HCT116 (cell line): ENCODE data around the gene SDC3. TPM values are rescaled to one million over a fixed set of nuclear protein-coding genes. Genes with fewer than 3 reads are reported as not detected.

Source experiments
- ATAC-seq: fragments of 200-7000 bp; cut with Tn5 transposase; 2 replicates; pipeline ENCODE4 v1.9.1; 2020; ENCODE audit warnings: mild to moderate bottlenecking, moderate library complexity
- BruUV-seq: library from RNA; stranded (reverse); fragments of 400-500 nt; replicated peaks from 2 replicates; lab custom pipeline; 2021; lab: Mats Ljungman, UMichigan
- CTCF ChIA-PET: fragments of 300-600 bp; sonication (Branson Sonifier 250); formaldehyde crosslinking; loops from one replicate; lab custom pipeline; 2021; ENCODE audit warnings: antibody characterized with exemption; lab: Charles Lee
- POLR2A ChIA-PET: fragments of 300-600, 350-600 bp; sonication (Branson Sonifier 250); formaldehyde crosslinking; loops from one replicate; lab custom pipeline; 2021; ENCODE audit warnings: antibody characterized with exemption; lab: Charles Lee
- RAD21 ChIA-PET, 2 experiments: fragments of 300-600 bp; sonication (Branson Sonifier 250); formaldehyde crosslinking; loops; one replicate each; lab custom pipeline; 2023; ENCODE audit warnings: low total read pairs in 2 of 2; ENCODE audit not compliant: uncharacterized antibody in 2 of 2, unreplicated experiment in 2 of 2, low non-redundant PET in 1 of 2; lab: Charles Lee
- DNase-seq: peaks from one replicate; pipeline ENCODE4 v3.0.0-alpha.2; 2010; ENCODE audit warnings: low read depth, low spot score
- H2AFZ ChIP-seq: fragments of 200-600 bp; shearing (Covaris generic), sonication (generic); 2 replicates; pipeline ENCODE4 v1.6.1; 2017; ENCODE audit warnings: low read depth, mixed run types, mixed read lengths, antibody characterized with exemption, low read length; ENCODE audit not compliant: poor library complexity, severe bottlenecking
- H3K27ac ChIP-seq: 2 replicates; pipeline ENCODE4 v1.5.1; 2012; ENCODE audit warnings: low read depth, low read length
- H3K27me3 ChIP-seq: fragments of 200-600 bp; sonication (generic); 2 replicates; pipeline ENCODE4 v1.6.1; 2016; ENCODE audit warnings: mixed run types, low read length, mixed read lengths; ENCODE audit not compliant: insufficient read depth
- H3K36me3 ChIP-seq, 2 experiments: fragments of 200-500 bp in 1 of 2; fragments of 200-600 bp in 1 of 2; sonication (Bioruptor generic) in 1 of 2; sonication (generic) in 1 of 2; 2 replicates each; pipeline versions ENCODE4 v1.5.1 to v1.6.1; 2014 to 2016; ENCODE audit warnings: low read length in 2 of 2, inconsistent platforms in 1 of 2, mixed read lengths in 1 of 2, mixed run types in 1 of 2; ENCODE audit not compliant: insufficient read depth in 2 of 2, control insufficient read depth in 1 of 2
- H3K4me1 ChIP-seq, 2 experiments: fragments of 200-600 bp in 1 of 2; sonication (generic) in 1 of 2; 2 replicates each; pipeline versions ENCODE4 v1.5.1 to v1.6.1; 2012 to 2017; ENCODE audit warnings: low read length in 2 of 2, inconsistent platforms in 1 of 2, mild to moderate bottlenecking in 1 of 2, mixed read lengths in 1 of 2, mixed run types in 1 of 2, moderate library complexity in 1 of 2; ENCODE audit not compliant: insufficient read depth in 2 of 2, control insufficient read depth in 1 of 2
- H3K4me2 ChIP-seq: fragments of 200-600 bp; sonication (generic); 2 replicates; pipeline ENCODE4 v1.6.1; 2017; ENCODE audit warnings: mixed run types, low read length, mixed read lengths
- H3K4me3 ChIP-seq, 2 experiments: fragments of 200-600 bp in 1 of 2; sonication (generic) in 1 of 2; replicated peaks in 1 of 2; 2 replicates each; pipeline ENCODE4 v1.5.1; 2011 to 2016; ENCODE audit warnings: low read length in 2 of 2, control low read depth in 1 of 2, low read depth in 1 of 2, mild to moderate bottlenecking in 1 of 2, mixed read lengths in 1 of 2, mixed run types in 1 of 2
- H3K79me2 ChIP-seq: fragments of 200-600 bp; sonication (generic); 2 replicates; pipeline ENCODE4 v1.6.1; 2017; ENCODE audit warnings: mild to moderate bottlenecking, mixed run types, low read length, moderate library complexity, mixed read lengths; ENCODE audit not compliant: insufficient read depth
- H3K9ac ChIP-seq: fragments of 200-600 bp; sonication (generic); 2 replicates; pipeline ENCODE4 v1.6.1; 2016; ENCODE audit warnings: low read length, mixed read lengths
- H3K9me2 ChIP-seq: fragments of 200-600 bp; sonication (generic), shearing (Covaris generic); 2 replicates; pipeline ENCODE4 v1.6.1; 2017; ENCODE audit warnings: mixed run types, mild to moderate bottlenecking, moderate library complexity; ENCODE audit not compliant: insufficient read depth
- H3K9me3 ChIP-seq, 2 experiments: fragments of 200-500 bp in 1 of 2; fragments of 200-600 bp in 1 of 2; sonication (Bioruptor generic) in 1 of 2; sonication (generic) in 1 of 2; 2 replicates each; pipeline ENCODE4 v1.6.1; 2014 to 2017; ENCODE audit warnings: low read length in 2 of 2, mixed read lengths in 2 of 2, inconsistent platforms in 1 of 2, low read depth in 1 of 2, mild to moderate bottlenecking in 1 of 2, mixed run types in 1 of 2, moderate library complexity in 1 of 2; ENCODE audit not compliant: control insufficient read depth in 1 of 2, insufficient read depth in 1 of 2
- H4K20me1 ChIP-seq: fragments of 200-600 bp; sonication (generic), shearing (Covaris generic); 2 replicates; pipeline ENCODE4 v1.6.1; 2017; ENCODE audit warnings: mixed run types, mild to moderate bottlenecking, moderate library complexity; ENCODE audit not compliant: insufficient read depth
- CEBPB ChIP-seq: IDR thresholded peaks from 2 replicates; pipeline ENCODE4 v1.6.1; 2012; ENCODE audit warnings: low read depth
- CTCF ChIP-seq, 3 experiments: fragments of 200-600 bp in 1 of 3; sonication (generic) in 1 of 3; IDR thresholded peaks in 2 of 3; conservative IDR thresholded peaks in 1 of 3; 2 replicates each; pipeline ENCODE4 v1.5.1; 2012 to 2017; ENCODE audit warnings: low read depth in 2 of 3, low read length in 2 of 3, antibody characterized with exemption in 1 of 3, borderline replicate concordance in 1 of 3, control low read depth in 1 of 3, mild to moderate bottlenecking in 1 of 3, mixed read lengths in 1 of 3, mixed run types in 1 of 3, moderate library complexity in 1 of 3; ENCODE audit not compliant: insufficient read depth in 1 of 3
- EGR1 ChIP-seq: IDR thresholded peaks from 2 replicates; pipeline ENCODE4 v1.6.1; 2012; ENCODE audit warnings: low read depth
- ELF1 ChIP-seq: IDR thresholded peaks from 2 replicates; pipeline ENCODE4 v1.6.1; 2012; ENCODE audit warnings: low read depth, borderline replicate concordance
- SP1 ChIP-seq: IDR thresholded peaks from 2 replicates; pipeline ENCODE4 v1.6.1; 2012; ENCODE audit warnings: low read depth
- ZFX ChIP-seq: fragments of 450-650 bp; IDR thresholded peaks from 2 replicates; pipeline ENCODE4 v1.6.1; 2017
- ZNF274 ChIP-seq: fragments of 200-500 bp; sonication (Bioruptor generic); IDR thresholded peaks from 2 replicates; pipeline ENCODE4 v1.6.1; 2014; ENCODE audit warnings: mild to moderate bottlenecking, low read depth, low read length, inconsistent platforms
- intact Hi-C: fragments of 100-400 bp; cut with micrococcal nuclease; formaldehyde crosslinking; loops from 2 replicates; pipeline ENCODE4 v1.10.0; 2022
- total RNA-seq: library from RNA; stranded (reverse); gene quantifications from one replicate; pipeline ENCODE4 v1.2.1, GENCODE V29; 2021; ENCODE audit not compliant: unreplicated experiment

The SDC3 gene
- total RNA-seq, 1 experiment from 2014 or later: 40.1 TPM

- TF ChIP-seq ELF1 (no peak), ZFX (no peak)
Observed at GRCh38 chr1:30879126-30879786, 29.3 kb downstream of the SDC3 start (continued).

- Histone ChIP-seq H4K20me1 (no peaks in the 10 kb centered on the region), H3K4me1 (no peaks in the 10 kb centered on the region), H3K4me3 (no peak overlapping the region), H3K9ac (no peak overlapping the region), H2AFZ (no peak overlapping the region), H3K9me2 (no peaks in the 10 kb centered on the region), H3K36me3 (no peaks in the 10 kb centered on the region; a peak in 1 of 4 replicates), H3K9me3 (no peaks in the 10 kb centered on the region), H3K27me3 (no peaks in the 10 kb centered on the region), H3K4me2 (no peak overlapping the region), H3K79me2 (no peaks in the 10 kb centered on the region), H3K27ac (no peak overlapping the region)
- RAD21 ChIA-PET: no interaction called here
- DNase-seq (no peak), ATAC-seq (no peak)
- TF ChIP-seq CEBPB: no peak
- TF ChIP-seq EGR1: no peak
- TF ChIP-seq ZNF274: no peak
- no peak for TF ChIP-seq ELF1
- TF ChIP-seq CTCF (IDR thresholded peaks at IDR 0.05 in 2 of 3, conservative IDR thresholded peaks at IDR 0.05 in 1 of 3; ENCODE audit: borderline replicate concordance in 1 of 3, insufficient read depth in 1 of 3, low read depth in 2 of 3, low read length in 2 of 3): no peak
- TF ChIP-seq SP1: no peak
- CTCF ChIA-PET: no interaction called here
- no TSS peak for BruUV-seq
- intact Hi-C loops: no loop called here
- POLR2A ChIA-PET: no interaction called here
Observed at GRCh38 chr1:30878559-30878958, 30.0 kb downstream of the SDC3 start.
